AG09319 (cell line): ENCODE measurements around the gene SESN1.

Source experiments
- DNase-seq: peaks from one replicate; pipeline ENCODE4 v3.0.0-alpha.2; 2010; ENCODE audit warnings: low read depth; ENCODE audit errors: extremely low read depth
- TF ChIP-seq, protein P1 (sequence below): IDR thresholded peaks from 2 replicates; pipeline ENCODE4 v1.5.1; 2011; ENCODE audit warnings: low read depth, mild to moderate bottlenecking, inconsistent platforms, low read length, moderate library complexity

Gene SESN1

DNA sequence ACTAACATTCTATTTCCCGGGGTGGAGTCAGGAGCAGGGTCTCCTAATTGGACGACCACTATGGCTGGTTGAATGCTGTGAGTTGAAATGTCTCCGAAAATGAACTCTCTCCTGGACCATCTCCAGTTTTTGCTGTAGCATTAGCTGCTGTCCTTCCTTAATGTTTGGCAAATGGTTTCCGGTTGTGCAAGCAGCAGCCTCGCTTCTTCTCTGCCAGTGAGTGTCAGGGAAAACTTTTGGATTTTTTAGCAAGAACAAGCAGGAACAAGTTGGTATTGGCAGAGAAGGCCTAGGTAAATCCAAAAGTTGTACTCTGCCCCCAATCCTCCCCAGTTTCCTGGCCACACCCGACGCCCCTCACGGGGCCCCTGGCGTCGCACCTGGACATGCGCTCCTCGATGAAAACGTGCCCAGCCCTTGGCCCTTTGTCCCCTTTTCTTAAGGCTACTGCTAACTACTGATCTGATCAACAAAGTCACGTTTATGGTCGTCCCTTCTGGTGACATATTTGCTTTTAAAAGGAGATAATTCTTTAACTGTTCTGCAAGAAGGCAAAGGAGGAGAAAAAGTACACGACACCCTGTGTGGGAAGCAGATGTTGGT is 143.2 kb downstream of the SESN1 start:
- no peak for DNase-seq
- TF ChIP-seq, protein P1, sequence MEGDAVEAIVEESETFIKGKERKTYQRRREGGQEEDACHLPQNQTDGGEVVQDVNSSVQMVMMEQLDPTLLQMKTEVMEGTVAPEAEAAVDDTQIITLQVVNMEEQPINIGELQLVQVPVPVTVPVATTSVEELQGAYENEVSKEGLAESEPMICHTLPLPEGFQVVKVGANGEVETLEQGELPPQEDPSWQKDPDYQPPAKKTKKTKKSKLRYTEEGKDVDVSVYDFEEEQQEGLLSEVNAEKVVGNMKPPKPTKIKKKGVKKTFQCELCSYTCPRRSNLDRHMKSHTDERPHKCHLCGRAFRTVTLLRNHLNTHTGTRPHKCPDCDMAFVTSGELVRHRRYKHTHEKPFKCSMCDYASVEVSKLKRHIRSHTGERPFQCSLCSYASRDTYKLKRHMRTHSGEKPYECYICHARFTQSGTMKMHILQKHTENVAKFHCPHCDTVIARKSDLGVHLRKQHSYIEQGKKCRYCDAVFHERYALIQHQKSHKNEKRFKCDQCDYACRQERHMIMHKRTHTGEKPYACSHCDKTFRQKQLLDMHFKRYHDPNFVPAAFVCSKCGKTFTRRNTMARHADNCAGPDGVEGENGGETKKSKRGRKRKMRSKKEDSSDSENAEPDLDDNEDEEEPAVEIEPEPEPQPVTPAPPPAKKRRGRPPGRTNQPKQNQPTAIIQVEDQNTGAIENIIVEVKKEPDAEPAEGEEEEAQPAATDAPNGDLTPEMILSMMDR: no peak

DNA sequence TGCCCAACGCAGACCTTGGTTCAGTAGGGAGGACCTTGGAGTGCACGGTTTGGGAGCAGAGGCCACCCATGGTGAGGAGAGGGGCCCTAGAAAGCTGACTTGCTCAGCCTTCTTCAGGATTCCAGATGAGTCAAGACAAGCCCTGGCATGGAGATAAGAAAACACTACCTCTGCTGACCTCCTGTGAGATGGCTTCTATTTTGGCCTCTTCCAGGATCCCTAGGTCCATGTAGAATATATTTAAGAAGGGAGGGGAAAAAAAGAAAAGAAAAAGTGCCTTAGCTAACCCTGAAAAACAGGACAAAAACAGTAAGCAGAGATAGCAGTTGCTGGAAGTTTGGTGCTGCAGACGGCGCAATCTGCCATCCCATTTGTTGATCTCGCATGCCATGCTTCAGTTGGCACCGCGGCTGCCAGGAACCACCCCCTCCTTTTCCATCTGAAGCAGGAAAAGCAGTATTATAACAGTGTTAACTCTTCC is 146.4 kb downstream of the SESN1 start:
- TF ChIP-seq, protein P1: no peak

DNA sequence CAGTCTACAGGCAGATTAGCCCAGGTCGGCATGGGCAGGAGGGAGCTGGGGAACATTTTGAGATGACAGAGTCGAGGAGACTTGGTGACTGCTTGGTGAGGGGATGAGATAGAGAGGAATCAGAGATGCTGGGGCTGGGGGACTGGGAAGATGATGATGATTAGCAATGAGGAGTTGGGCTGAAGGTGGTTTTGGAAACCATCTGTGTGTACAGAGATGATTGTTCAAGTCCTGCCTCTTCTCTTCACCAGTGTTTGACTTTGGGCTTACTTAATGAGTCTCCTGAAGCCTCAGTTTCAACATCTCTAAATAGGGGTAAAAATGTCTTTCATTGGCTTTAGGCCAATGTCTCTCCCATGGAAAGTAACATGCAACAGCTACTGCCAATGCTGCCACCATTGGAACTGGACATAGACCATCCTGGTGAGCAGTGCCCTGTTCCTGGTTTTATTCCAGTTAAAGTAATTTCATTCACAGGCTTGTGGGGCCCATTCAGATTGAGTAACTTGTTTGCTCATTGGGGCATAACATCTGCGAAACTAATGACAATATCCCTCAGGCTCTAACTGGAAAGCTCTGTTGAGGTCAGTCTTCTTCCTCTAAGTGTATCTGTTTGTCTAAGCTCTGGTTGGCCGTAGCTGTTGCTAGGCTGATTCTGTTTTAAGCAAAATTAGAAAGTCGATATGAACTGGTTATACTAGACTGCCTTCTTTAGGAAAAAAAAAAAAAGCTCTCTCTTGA is 147.4 kb downstream of the SESN1 start:
- TF ChIP-seq, protein P1: no peak
- DNase-seq: peak; percentile 88

More for the DNA sequence above, 146.4 kb downstream of the SESN1 start:
- DNase-seq: no peak

DNA sequence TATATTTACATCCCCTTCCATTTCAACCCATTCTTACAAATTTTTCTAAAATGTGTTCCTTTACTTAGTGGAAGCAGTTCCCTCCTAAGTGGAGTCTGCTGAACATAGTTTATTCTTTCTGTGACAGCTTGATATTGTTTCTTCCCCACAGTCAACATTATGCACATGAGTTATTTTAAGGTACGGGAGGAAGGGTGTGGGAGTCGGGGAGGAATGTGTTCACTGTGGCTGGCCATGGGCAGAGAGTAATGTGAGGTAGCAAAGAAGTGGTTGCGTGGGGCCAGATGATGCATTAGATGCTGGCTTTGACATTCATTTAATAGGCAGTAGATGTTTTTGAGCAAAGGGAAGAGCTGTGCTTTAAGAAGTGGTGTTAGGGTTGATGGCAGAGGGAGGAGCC is 148.0 kb downstream of the SESN1 start:
- DNase-seq: no peak
- TF ChIP-seq, protein P1: no peak

DNA sequence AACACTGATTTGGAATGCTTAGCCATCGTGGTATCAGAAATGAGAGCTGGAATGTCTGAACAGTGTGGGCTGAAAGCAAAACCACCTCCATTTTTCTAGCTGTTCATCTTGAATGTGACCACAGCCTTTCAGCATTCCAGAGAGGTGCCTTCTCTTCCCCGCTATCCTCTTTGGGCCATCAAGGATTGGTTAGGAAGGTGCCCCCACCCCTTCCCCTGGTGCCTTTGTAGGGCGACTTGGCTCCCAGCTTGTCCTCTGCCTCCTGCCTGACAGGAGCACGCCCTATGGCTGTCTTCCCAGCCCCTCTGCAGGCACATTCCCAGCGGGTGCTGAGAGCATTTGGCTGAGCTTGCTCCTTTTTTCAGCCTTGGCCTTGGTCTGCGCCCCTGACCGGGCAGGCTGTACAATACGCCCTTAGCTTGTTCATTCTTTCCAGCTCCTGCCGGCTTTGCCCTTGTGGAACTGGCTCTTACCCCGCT is 148.9 kb downstream of the SESN1 start:
- peak; percentile 45 for DNase-seq

DNA sequence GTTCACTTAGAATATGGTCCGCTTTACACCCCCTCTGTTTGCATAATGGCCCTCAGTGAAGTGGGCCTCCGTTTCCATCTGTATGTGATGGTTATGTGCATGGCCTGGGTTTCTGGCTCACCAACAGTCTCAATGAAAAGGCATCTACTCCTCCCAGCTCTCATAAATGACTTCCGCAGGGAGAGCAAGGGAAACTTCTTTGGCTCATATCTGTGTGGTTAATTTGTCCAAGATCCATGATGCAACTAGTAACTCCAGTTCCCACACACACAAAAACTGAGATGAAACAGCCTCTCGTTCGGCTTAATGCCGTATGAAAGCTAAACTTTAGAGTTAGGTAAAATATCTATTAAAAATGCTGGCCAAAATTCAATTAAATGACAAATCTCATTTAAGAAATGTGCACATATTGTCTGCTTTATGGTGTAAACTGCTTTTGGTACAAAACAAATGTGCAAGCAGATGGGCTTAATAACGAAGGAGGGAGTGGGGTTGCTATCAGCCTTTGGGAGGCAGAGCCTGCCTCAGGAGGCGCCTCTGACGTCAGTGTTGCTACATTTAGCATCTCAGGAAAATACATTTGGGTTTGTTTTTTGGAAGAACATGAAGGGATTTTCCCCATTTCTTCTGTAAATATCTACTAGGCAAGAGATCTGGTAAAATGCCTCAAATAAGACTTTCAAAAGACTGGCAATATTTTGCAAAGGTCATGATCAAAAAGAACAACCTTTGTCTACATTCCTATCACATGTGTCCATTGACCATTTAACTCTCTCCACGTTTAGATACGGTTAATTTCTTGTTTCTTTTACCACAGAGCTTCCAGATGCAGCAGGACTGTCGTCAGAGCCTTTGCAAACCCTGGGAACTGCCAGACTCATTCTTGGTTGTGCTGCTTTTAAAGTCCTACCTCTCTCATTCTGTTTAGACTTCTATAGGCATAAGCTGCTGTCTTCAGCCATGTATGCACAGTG is 149.7 kb downstream of the SESN1 start:
- DNase-seq: peak; percentile 88
- TF ChIP-seq, protein P1: no peak

More for the DNA sequence above, 148.9 kb downstream of the SESN1 start:
- TF ChIP-seq, protein P1: no peak
